GM18951 (cell line): Measurements from ENCODE around the gene LPAR3.

Source experiments
- POLR2A ChIP-seq: IDR thresholded peaks from 4 replicates; pipeline ENCODE4 v1.6.1; 2011; ENCODE audit warnings: mild to moderate bottlenecking; ENCODE audit not compliant: insufficient read length, insufficient read depth; ENCODE audit errors: extremely low read depth
- in situ Hi-C: fragments of 300-500 bp; cut with MboI; formaldehyde crosslinking; loops from one replicate; pipeline ENCODE4 v1.12.0; 2022; ENCODE audit warnings: low sequenced_read_pairs, mixed read lengths, inconsistent platforms; ENCODE audit not compliant: unreplicated experiment

The LPAR3 gene

GRCh38 chr1:84776639-84777038 lies 116.4 kb downstream of the LPAR3 start:
- TF ChIP-seq POLR2A: no peak
- in situ Hi-C loops: no loop called here

DNA sequence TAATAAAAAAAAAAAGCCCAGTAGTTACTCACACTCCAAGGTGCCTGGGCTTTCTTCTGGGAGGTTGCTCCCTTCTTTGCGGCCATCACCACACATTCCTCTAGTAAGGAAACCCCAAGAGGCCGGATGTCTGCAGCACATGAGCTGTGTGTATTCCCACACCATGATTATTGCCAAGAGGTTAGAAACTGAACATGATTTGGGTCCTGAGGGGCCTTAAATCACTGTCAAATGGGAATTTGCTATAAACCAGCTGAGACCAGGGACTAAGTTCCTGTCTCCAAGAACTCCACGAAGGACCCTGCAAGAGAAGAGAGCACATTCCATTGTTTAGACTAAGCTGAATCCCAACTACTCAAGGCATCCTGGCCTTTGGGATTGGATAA lies 117.5 kb downstream of the LPAR3 start:
- in situ Hi-C loops: no loop called here

DNA sequence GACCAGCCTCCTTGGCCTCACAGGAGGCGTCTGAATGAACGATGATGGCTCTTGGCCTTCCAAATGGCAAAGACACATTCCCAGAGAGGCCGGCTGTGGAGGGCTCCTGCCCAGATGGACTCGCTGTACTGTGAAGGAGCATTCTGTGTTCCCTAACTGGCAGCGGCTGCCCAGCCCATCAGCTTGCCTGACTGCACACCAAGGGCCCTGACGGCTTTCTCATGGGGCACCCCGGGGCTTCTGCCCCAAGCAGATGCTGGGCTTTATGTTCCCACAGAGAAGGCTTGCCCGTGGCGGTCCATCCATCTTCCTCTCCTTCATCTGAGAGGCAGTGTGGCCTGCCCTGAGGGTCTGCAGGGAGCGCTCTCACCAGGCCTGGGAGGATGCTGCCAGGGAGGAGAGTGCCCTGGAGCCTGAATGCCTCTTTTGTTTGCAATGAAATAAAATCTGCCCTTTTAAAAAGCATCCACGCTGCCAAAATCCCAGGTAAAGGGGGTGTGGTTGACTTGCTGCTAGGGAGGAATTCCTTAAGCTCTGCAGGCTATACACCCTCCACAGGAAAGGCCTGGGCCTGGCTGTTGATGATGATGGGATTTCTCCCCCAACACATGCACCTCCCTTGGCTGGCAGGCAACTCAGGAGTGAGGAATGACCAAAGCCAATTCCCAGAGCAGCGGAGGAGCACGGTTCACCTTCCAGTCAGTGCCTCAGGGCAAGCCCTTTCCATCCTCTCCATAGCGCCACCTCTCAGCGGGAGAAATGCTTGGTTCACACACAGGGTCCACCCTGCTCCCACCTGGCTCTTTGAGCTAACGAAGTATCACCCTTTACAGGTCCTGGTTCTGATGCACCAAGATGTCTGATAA lies 118.1 kb downstream of the LPAR3 start:
- in situ Hi-C loops: loop anchor here (25.0 kb wide), 2 partner anchors 638 to 863 kb away; partner anchors contain the start of gene PRKACB
- TF ChIP-seq POLR2A: no peak

More for the DNA sequence above, 117.5 kb downstream of the LPAR3 start:
- TF ChIP-seq POLR2A: no peak

DNA sequence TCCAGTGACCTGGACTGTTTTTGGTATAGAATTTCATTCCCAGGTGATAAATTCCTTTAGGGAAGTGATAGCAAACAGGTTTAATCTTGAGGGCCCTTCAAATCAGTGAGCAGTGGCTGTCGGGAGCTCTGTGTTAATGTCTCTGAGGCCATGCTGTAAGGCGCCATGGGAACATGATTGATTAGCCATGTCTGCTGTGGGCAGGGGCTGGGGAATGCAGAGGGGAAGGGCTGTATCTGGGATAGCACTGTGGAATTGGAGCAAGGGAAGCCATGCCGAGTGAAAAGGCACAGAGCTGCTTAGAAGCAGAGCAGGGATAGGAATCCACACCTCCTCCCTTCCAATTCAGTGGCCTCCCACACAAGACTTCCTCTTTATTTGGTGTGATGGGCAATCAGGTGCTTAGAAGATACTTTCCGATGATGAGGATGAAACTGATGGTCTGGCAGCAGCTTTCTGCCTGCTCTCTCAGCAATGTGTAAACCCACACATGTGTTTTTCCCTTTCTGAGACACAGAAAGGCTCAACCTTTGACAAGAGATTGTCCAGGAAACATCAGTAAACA lies 119.0 kb downstream of the LPAR3 start:
- in situ Hi-C loops: loop anchor here (25.0 kb wide), 2 partner anchors 637 to 862 kb away; partner anchors contain the start of gene PRKACB
- no peak for TF ChIP-seq POLR2A

DNA sequence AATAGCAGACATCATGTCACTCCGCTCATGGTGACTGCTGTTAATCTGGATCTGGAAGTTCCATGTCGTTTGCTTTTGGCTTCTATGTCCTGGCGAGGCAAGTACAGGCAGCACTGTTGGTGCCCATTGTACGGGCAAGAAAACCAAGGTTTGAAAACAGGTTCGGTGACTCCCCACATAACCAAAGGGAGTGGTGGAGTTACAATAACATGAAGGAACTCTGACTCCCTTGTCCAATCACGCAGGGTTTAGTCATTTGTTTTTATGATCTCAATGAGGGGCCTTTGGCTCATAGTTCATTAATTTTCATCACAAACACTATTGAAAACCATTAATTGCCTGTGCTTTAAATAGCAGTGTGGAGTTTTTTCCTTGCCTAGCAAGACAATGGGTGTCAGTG lies 119.8 kb downstream of the LPAR3 start:
- TF ChIP-seq POLR2A: no peak
- in situ Hi-C loops: loop anchor here (25.0 kb wide), 2 partner anchors 636 to 861 kb away; partner anchors contain the start of gene PRKACB

GRCh38 chr1:84772428-84772943 lies 120.5 kb downstream of the LPAR3 start:
- TF ChIP-seq POLR2A: no peak
- in situ Hi-C loops: loop anchor here (25.0 kb wide), 2 partner anchors 635 to 860 kb away; partner anchors contain the start of gene PRKACB

DNA sequence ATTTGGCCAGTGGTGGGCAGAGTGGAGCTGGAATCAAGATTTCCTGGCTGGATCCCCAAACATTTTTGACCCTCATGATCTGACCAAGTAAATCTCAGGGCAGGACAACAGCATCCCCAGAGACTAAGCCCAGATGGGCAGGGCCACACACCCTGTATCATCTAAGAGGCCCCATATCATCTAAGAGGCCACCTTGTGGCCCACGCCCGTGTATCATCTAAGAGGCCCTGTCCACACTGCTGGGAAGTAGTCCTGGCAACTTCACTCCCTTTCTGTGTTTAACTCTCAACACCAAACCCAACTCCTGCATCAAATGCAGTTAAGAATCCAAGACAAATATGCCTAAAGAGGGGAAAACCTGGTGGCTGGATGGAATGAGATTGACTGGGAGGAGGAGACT lies 121.1 kb downstream of the LPAR3 start:
- in situ Hi-C loops: loop anchor here (25.0 kb wide), 2 partner anchors 635 to 860 kb away; partner anchors contain the start of gene PRKACB
- no peak for TF ChIP-seq POLR2A

- no peak for TF ChIP-seq POLR2A
- in situ Hi-C loops: loop anchor here (25.0 kb wide), 2 partner anchors 633 to 858 kb away; partner anchors contain the start of gene PRKACB
Measured at GRCh38 chr1:84770481-84770880, 122.5 kb downstream of the LPAR3 start.

DNA sequence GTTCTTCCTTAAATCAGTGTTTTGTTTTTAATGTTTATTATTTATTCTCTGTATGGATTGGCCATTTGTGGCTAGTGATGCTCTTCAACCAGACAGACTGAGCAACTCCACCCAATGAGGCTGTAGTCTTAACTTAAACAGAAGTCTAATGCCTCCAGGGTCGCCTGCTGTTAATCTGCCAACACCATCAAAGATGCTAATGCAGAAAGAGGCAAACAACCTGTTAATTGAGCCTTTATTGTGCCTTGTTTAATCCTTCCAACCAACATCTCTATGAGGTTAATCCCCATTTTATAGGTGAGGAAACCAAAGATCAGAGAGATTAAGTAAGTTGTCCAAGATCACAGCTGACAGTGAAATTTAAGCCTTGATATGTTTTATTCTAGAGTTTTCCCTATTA lies 123.4 kb downstream of the LPAR3 start:
- in situ Hi-C loops: loop anchor here (10.0 to 25.0 kb wide), 3 partner anchors 335 to 857 kb away; partner anchors contain the start of gene PRKACB
- no peak for TF ChIP-seq POLR2A

DNA sequence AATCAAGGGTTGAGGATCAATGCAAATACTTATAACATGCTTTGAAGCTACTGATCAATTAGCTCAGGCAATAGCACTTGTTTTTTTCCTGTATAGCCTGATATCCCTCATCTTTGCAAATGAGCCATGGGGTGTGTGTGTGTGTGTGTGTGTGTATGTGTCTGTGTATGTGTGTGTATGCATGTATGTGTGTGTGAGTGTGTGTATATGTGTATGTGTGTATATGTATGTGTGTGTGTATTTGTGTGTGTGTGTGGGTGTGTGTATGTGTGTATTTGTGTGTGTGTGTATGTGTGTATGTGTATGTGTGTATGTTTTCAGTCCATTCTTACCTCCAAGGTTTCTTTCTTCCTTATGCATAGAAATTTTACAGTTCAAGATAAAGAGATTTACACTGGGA lies 124.4 kb downstream of the LPAR3 start:
- no peak for TF ChIP-seq POLR2A
- in situ Hi-C loops: loop anchor here (10.0 to 25.0 kb wide), 3 partner anchors 334 to 856 kb away; partner anchors contain the start of gene PRKACB

DNA sequence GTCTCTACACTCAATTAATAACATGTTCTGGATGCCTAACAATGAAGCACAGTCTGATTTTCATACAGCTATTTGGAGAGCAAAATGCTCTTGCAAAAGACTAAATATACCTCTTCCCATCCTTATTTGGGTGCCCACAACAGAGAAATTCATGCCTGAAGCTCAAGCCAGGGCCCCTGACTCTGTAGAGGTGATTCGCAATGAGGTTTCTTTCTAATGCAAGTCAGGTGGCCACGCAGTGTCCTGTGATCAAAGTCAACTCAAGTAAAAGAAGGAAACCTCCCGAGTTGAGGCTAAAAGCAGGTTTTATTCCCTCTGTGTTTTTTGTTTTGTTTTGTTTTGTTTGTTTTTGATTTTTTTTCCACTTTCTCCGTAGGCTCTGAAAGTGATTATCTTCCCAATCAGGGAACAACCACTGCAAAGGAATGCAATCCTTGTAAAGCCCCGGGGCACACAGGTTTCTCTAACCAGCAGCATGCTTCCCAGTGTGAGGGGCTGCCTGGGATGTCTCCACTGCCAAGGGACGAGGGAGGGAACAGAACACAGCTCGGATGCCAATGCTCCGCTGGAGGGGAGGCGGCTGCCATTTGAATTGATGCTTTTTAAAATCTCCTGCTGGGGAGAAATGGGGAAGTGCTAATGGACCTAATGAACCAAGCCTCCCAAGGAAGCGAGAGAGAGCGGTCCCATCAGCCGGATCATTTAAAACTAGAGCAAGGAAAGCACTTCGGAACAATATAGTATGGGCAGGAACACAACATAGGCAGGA lies 128.9 kb downstream of the LPAR3 start:
- in situ Hi-C loops: loop anchor here (10.0 to 25.0 kb wide), 3 partner anchors 329 to 852 kb away; partner anchors contain the start of gene PRKACB
- TF ChIP-seq POLR2A: no peak

DNA sequence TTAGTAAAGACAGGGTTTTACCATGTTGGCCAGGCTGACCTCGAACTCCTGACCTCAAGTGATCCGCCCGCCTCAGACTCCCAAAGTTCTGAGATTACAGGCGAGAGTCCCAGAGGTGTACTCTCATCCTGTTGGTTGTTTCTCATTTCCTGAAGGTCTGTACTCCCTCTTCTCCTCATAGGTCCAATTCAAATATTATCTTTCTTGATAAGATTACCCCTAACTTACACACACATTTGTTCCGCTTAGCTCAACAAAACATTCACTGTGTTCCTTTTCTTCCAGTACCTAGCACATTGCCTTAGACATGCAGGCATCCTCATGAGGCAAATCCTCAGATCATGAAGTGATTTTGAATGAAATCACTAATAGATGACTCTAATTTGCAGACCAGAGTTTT lies 130.3 kb downstream of the LPAR3 start:
- in situ Hi-C loops: loop anchor here (10.0 to 25.0 kb wide), 3 partner anchors 328 to 850 kb away; partner anchors contain the start of gene PRKACB
- TF ChIP-seq POLR2A: no peak
